Esophagus muscularis mucosa (tissue), 4 donors: Measurements from ENCODE around the gene PEA15. TPM values are rescaled to one million over a fixed set of nuclear protein-coding genes. Genes with fewer than 3 reads are reported as not detected.

Experiments used
- DNase-seq: peaks from one replicate; pipeline ENCODE4 v3.0.0-alpha.2; 2017; ENCODE audit errors: extremely low spot score
- H3K27ac ChIP-seq, 4 donors: fragments of 200-600 bp; sonication (generic); replicated peaks in 1 of 4; 1 replicate in 3 of 4; 2 replicates in 1 of 4; pipeline ENCODE4 v1.5.1; 2016 to 2019; ENCODE audit warnings: mild to moderate bottlenecking in 1 of 4
- H3K27me3 ChIP-seq, 4 donors: fragments of 200-600 bp; sonication (generic); one replicate each; pipeline versions ENCODE4 v1.5.1 to v1.6.0; 2016 to 2019
- H3K36me3 ChIP-seq, 4 donors: fragments of 200-600 bp; sonication (generic); one replicate each; pipeline ENCODE4 v1.5.1; 2016 to 2019
- H3K4me1 ChIP-seq, 4 donors: fragments of 200-600 bp; sonication (generic); one replicate each; pipeline ENCODE4 v1.5.1; 2016 to 2019
- H3K4me3 ChIP-seq, 4 donors: fragments of 200-600 bp; sonication (generic); 1 replicate in 2 of 4; 2 replicates in 2 of 4; pipeline ENCODE4 v1.5.1; 2016 to 2019; ENCODE audit warnings: mild to moderate bottlenecking in 4 of 4, moderate library complexity in 1 of 4
- H3K9me3 ChIP-seq, 4 donors: fragments of 200-600 bp; sonication (generic); 1 replicate in 3 of 4; 2 replicates in 1 of 4; pipeline ENCODE4 v1.5.1; 2016 to 2019
- CTCF ChIP-seq, 3 experiments: fragments of 200-600 bp in 2 of 3; fragments of 450-650 bp in 1 of 3; sonication (generic) in 2 of 3; IDR thresholded peaks; one replicate each; pipeline ENCODE4 v1.5.1; 2017 to 2019; ENCODE audit warnings: antibody characterized with exemption in 3 of 3, mild to moderate bottlenecking in 2 of 3, moderate library complexity in 1 of 3
- EP300 ChIP-seq: sonication (generic); formaldehyde crosslinking; IDR thresholded peaks from one replicate; pipeline ENCODE4 v1.6.1; 2017; ENCODE audit warnings: antibody characterized with exemption
- POLR2A ChIP-seq: fragments of 450-650 bp; IDR thresholded peaks from one replicate; pipeline ENCODE4 v1.6.1; 2017; ENCODE audit warnings: antibody characterized with exemption, moderate library complexity, mild to moderate bottlenecking, low read depth
- POLR2AphosphoS5 ChIP-seq, 2 donors: sonication (generic); formaldehyde crosslinking; IDR thresholded peaks; one replicate each; pipeline ENCODE4 v1.6.1; 2017; ENCODE audit warnings: antibody characterized with exemption in 2 of 2
- WGBS: methylation state at CpG from one replicate; pipeline ENCODE4 v1.1.5; 2018; 5-methylcytosine and 5-hydroxymethylcytosine counted together
- intact Hi-C: fragments of 100-400 bp; cut with DNase I; formaldehyde crosslinking; loops from one replicate; pipeline ENCODE4 v1.15.1; 2023
- total RNA-seq, 4 donors: library from RNA; depleted of rRNA; stranded (reverse); fragments of >200 nt; gene quantifications; one replicate each; pipeline versions ENCODE4 v1.1.0 to v1.2.1, GENCODE V29; 2016

The PEA15 gene
- total RNA-seq, 4 donors from 2014 or later = 161 to 286 (median 239) TPM

- no peak for DNase-seq
- H3K27me3 ChIP-seq = no peaks in the 10 kb centered on the region
- H3K4me3 ChIP-seq = no peak overlapping the region
- H3K27ac ChIP-seq = no peak overlapping the region
- TF ChIP-seq POLR2A = no peak
- no peaks in the 10 kb centered on the region for H3K9me3 ChIP-seq
- 82% methylated on average over 10 of the region's 10 CpGs for WGBS
- no peaks in the 10 kb centered on the region for H3K36me3 ChIP-seq
- intact Hi-C loops = no loop called here
- no peaks in the 10 kb centered on the region for H3K4me1 ChIP-seq
Observed at GRCh38 chr1:160164121-160164520, 41.1 kb upstream of the PEA15 start.

- TF ChIP-seq CTCF (IDR thresholded peaks at IDR 0.05) (no peak), EP300 (no peak), POLR2AphosphoS5 (IDR thresholded peaks at IDR 0.05) (no peak), POLR2A (no peak)
- Histone ChIP-seq H3K4me3 (no peak overlapping the region), H3K4me1 (no peaks in the 10 kb centered on the region), H3K9me3 (no peaks in the 10 kb centered on the region), H3K27me3 (no peaks in the 10 kb centered on the region), H3K36me3 (no peaks in the 10 kb centered on the region), H3K27ac (no peak overlapping the region)
- intact Hi-C loops = no loop called here
- 90% methylated on average over 12 of the region's 12 CpGs for WGBS
- no peak for DNase-seq
Observed at GRCh38 chr1:160166166-160166868, 38.9 kb upstream of the PEA15 start.

GRCh38 chr1:160167056-160167455 lies 38.1 kb upstream of the PEA15 start:
- Histone ChIP-seq H3K27me3 (no peaks in the 10 kb centered on the region), H3K4me1 (no peaks in the 10 kb centered on the region), H3K4me3 (no peak overlapping the region), H3K27ac (no peak overlapping the region), H3K9me3 (no peaks in the 10 kb centered on the region), H3K36me3 (no peaks in the 10 kb centered on the region)
- TF ChIP-seq EP300 (no peak), POLR2AphosphoS5 (IDR thresholded peaks at IDR 0.05) (no peak), CTCF (IDR thresholded peaks at IDR 0.05) (no peak), POLR2A (no peak)
- WGBS = 90% methylated on average over 4 of the region's 4 CpGs
- intact Hi-C loops = no loop called here
- DNase-seq = no peak

- Histone ChIP-seq H3K4me1 (no peaks in the 10 kb centered on the region), H3K27ac (no peak overlapping the region), H3K4me3 (no peak overlapping the region), H3K36me3 (no peaks in the 10 kb centered on the region), H3K27me3 (no peaks in the 10 kb centered on the region), H3K9me3 (no peaks in the 10 kb centered on the region)
- WGBS = 93% methylated on average over 6 of the region's 6 CpGs
- no peak for TF ChIP-seq CTCF (IDR thresholded peaks at IDR 0.05)
- TF ChIP-seq POLR2AphosphoS5 (IDR thresholded peaks at IDR 0.05) = no peak
- no peak for TF ChIP-seq POLR2A
- DNase-seq = no peak
- intact Hi-C loops = no loop called here
Observed at GRCh38 chr1:160167580-160167979, 37.6 kb upstream of the PEA15 start.

GRCh38 chr1:160168016-160168415 lies 37.2 kb upstream of the PEA15 start:
- intact Hi-C loops = no loop called here
- Histone ChIP-seq H3K27ac (no peak overlapping the region), H3K4me3 (no peak overlapping the region), H3K36me3 (no peaks in the 10 kb centered on the region), H3K4me1 (no peaks in the 10 kb centered on the region), H3K27me3 (no peaks in the 10 kb centered on the region), H3K9me3 (no peaks in the 10 kb centered on the region)
- 79% methylated on average over 5 of the region's 5 CpGs for WGBS
- TF ChIP-seq POLR2A (no peak), POLR2AphosphoS5 (IDR thresholded peaks at IDR 0.05) (no peak), CTCF (IDR thresholded peaks at IDR 0.05) (no peak), EP300 (no peak)
- DNase-seq = no peak
